Occipital lobe (tissue), 2 donors: ENCODE data around the gene SUFU. TPM values are rescaled to one million over a fixed set of nuclear protein-coding genes. Genes with fewer than 3 reads are reported as not detected.
"Not testable (repeated sequence)": the region's sequence is repeated elsewhere in the genome, so short reads cannot be mapped to it uniquely, and the experiment has no call there.

Source experiments
- DNase-seq: peaks from one replicate; lab custom pipeline; 2025; lab: John Stamatoyannopoulos, UW
- total RNA-seq: library from RNA; depleted of rRNA; stranded (reverse); fragments of >200 nt; gene quantifications from one replicate; pipeline ENCODE4 v1.2.3, GENCODE V29; 2014

The SUFU gene
- 3.1 TPM for total RNA-seq

- peak; percentile 96 for DNase-seq
Measured at GRCh38 chr10:102503264-102504178, at the start of gene SUFU. TSS of gene SUFU (plus strand) at chr10:102503972. CDS start at chr10:102504153, 181 bp downstream.

- DNase-seq, result not testable (repeated sequence)
Measured at GRCh38 chr10:102454662-102455487, 48.9 kb upstream of the SUFU start.

GRCh38 chr10:102455893-102456471, 47.8 kb upstream of the SUFU start:
- DNase-seq, result no peak

GRCh38 chr10:102457591-102458150, 46.1 kb upstream of the SUFU start:
- no peak for DNase-seq

- no peak for DNase-seq
Measured at GRCh38 chr10:102458656-102459055, 45.1 kb upstream of the SUFU start.

- DNase-seq, result no peak
Measured at GRCh38 chr10:102460836-102461186, 43.0 kb upstream of the SUFU start.

GRCh38 chr10:102461187-102462054, 42.4 kb upstream of the SUFU start:
- DNase-seq, result peak; percentile 80

GRCh38 chr10:102462512-102463054, 41.2 kb upstream of the SUFU start:
- DNase-seq, result no peak

- no peak for DNase-seq
Measured at GRCh38 chr10:102463983-102464382, 39.8 kb upstream of the SUFU start.

GRCh38 chr10:102465466-102465865, 38.3 kb upstream of the SUFU start:
- DNase-seq, result no peak

- DNase-seq, result no peak
Measured at GRCh38 chr10:102467318-102467717, 36.5 kb upstream of the SUFU start.

GRCh38 chr10:102467971-102468438, 35.8 kb upstream of the SUFU start:
- no peak for DNase-seq

- no peak for DNase-seq
Measured at GRCh38 chr10:102468683-102469082, 35.1 kb upstream of the SUFU start.

- no peak for DNase-seq
Measured at GRCh38 chr10:102470579-102471546, 32.9 kb upstream of the SUFU start.

- no peak for DNase-seq
Measured at GRCh38 chr10:102473445-102474331, 30.1 kb upstream of the SUFU start.

GRCh38 chr10:102475451-102476040, 28.2 kb upstream of the SUFU start:
- no peak for DNase-seq

GRCh38 chr10:102476466-102477141, 27.2 kb upstream of the SUFU start:
- DNase-seq, result no peak
